DOHH2 (cell line): ENCODE data around the gene GLRA2.

ENCODE experiments used
- H3F3A ChIP-seq: fragments of 200-600 bp; sonication (generic), shearing (Covaris generic); 2 replicates; pipeline ENCODE4 v1.6.0; 2016; ENCODE audit warnings: antibody characterized with exemption, mild to moderate bottlenecking; ENCODE audit not compliant: control insufficient read depth, insufficient read depth
- H3K27ac ChIP-seq: fragments of 200-600 bp; sonication (generic); 2 replicates; pipeline ENCODE4 v1.5.1; 2014; ENCODE audit warnings: low read depth, mild to moderate bottlenecking, low read length, moderate library complexity
- H3K27me3 ChIP-seq: fragments of 200-600 bp; sonication (generic); 2 replicates; pipeline ENCODE4 v1.6.1; 2014; ENCODE audit warnings: mild to moderate bottlenecking, low read length, mixed read lengths; ENCODE audit not compliant: control insufficient read depth
- H3K36me3 ChIP-seq: fragments of 200-600 bp; sonication (generic); 2 replicates; pipeline ENCODE4 v1.6.1; 2014; ENCODE audit warnings: mild to moderate bottlenecking, low read length, moderate library complexity, mixed read lengths; ENCODE audit not compliant: control insufficient read depth
- H3K4me1 ChIP-seq: fragments of 200-600 bp; sonication (generic); 2 replicates; pipeline ENCODE4 v1.6.1; 2014; ENCODE audit warnings: mild to moderate bottlenecking, low read length, mixed read lengths; ENCODE audit not compliant: control insufficient read depth
- H3K4me2 ChIP-seq: fragments of 200-600 bp; sonication (generic); 2 replicates; pipeline ENCODE4 v1.6.0; 2014; ENCODE audit warnings: mild to moderate bottlenecking, low read length, moderate library complexity
- H3K4me3 ChIP-seq: fragments of 200-600 bp; sonication (generic); 2 replicates; pipeline ENCODE4 v1.5.1; 2014; ENCODE audit warnings: mild to moderate bottlenecking, low read length, mixed read lengths
- H3K79me2 ChIP-seq: fragments of 200-600 bp; sonication (generic); 2 replicates; pipeline ENCODE4 v1.6.1; 2014; ENCODE audit warnings: mild to moderate bottlenecking, low read length, mixed read lengths; ENCODE audit not compliant: control insufficient read depth
- H3K9me2 ChIP-seq: fragments of 200-600 bp; sonication (generic); replicated peaks from 2 replicates; pipeline ENCODE4 v1.6.1; 2014; ENCODE audit warnings: mild to moderate bottlenecking, low read length, mixed read lengths; ENCODE audit not compliant: control insufficient read depth
- H3K9me3 ChIP-seq: fragments of 200-600 bp; sonication (generic); 2 replicates; pipeline ENCODE4 v1.6.1; 2014; ENCODE audit warnings: antibody characterized with exemption, low read length, mixed read lengths; ENCODE audit not compliant: control insufficient read depth, insufficient read depth
- H4K20me1 ChIP-seq: fragments of 200-600 bp; sonication (generic); 2 replicates; pipeline ENCODE4 v1.6.0; 2014; ENCODE audit warnings: low read depth, mild to moderate bottlenecking, antibody characterized with exemption, low read length, moderate library complexity; ENCODE audit not compliant: control insufficient read depth, insufficient read depth
- CTCF ChIP-seq: fragments of 200-600 bp; sonication (generic); IDR thresholded peaks from one replicate; pipeline ENCODE4 v1.5.1; 2014; ENCODE audit warnings: antibody characterized with exemption, mild to moderate bottlenecking, low read depth, low read length; ENCODE audit not compliant: poor library complexity, severe bottlenecking
- EZH2phosphoT487 ChIP-seq: fragments of 200-600 bp; sonication (generic); IDR thresholded peaks from 2 replicates; pipeline ENCODE4 v1.6.1; 2017; ENCODE audit warnings: borderline replicate concordance, mild to moderate bottlenecking, antibody characterized with exemption, low read length, moderate library complexity, mixed read lengths

The GLRA2 gene

GRCh38 chrX:14717949-14718348 lies 188.6 kb downstream of the GLRA2 start:
- TF ChIP-seq EZH2phosphoT487: no peak
- TF ChIP-seq CTCF: no peak
- H3K4me2 ChIP-seq: no peak overlapping the region
- H3K27ac ChIP-seq: no peak overlapping the region
- no peaks in the 10 kb centered on the region for H3K79me2 ChIP-seq
- H3K4me3 ChIP-seq: no peak overlapping the region
- H3K36me3 ChIP-seq: no peaks in the 10 kb centered on the region
- no peaks in the 10 kb centered on the region for H3K4me1 ChIP-seq
- H3K27me3 ChIP-seq: no peaks in the 10 kb centered on the region
- no peaks in the 10 kb centered on the region for H3K9me3 ChIP-seq
- no peaks in the 10 kb centered on the region for H3F3A ChIP-seq
- no peaks in the 10 kb centered on the region for H4K20me1 ChIP-seq
- no peaks in the 10 kb centered on the region for H3K9me2 ChIP-seq

GRCh38 chrX:14718403-14718802 lies 189.1 kb downstream of the GLRA2 start:
- Histone ChIP-seq H3K9me3 (no peaks in the 10 kb centered on the region), H3K4me1 (no peaks in the 10 kb centered on the region), H4K20me1 (no peaks in the 10 kb centered on the region), H3F3A (no peaks in the 10 kb centered on the region), H3K27ac (no peak overlapping the region), H3K9me2 (no peaks in the 10 kb centered on the region), H3K36me3 (no peaks in the 10 kb centered on the region), H3K79me2 (no peaks in the 10 kb centered on the region), H3K4me2 (no peak overlapping the region), H3K4me3 (no peak overlapping the region), H3K27me3 (no peaks in the 10 kb centered on the region)
- no peak for TF ChIP-seq EZH2phosphoT487
- TF ChIP-seq CTCF: no peak

GRCh38 chrX:14729058-14729457 lies 199.7 kb downstream of the GLRA2 start:
- no peak overlapping the region for H3K27ac ChIP-seq
- H3K4me1 ChIP-seq: no peaks in the 10 kb centered on the region
- no peaks in the 10 kb centered on the region for H4K20me1 ChIP-seq
- H3K27me3 ChIP-seq: no peaks in the 10 kb centered on the region
- no peaks in the 10 kb centered on the region for H3F3A ChIP-seq
- H3K9me2 ChIP-seq: no peaks in the 10 kb centered on the region
- no peaks in the 10 kb centered on the region for H3K9me3 ChIP-seq
- H3K4me2 ChIP-seq: no peak overlapping the region
- TF ChIP-seq EZH2phosphoT487: no peak
- TF ChIP-seq CTCF: no peak
- H3K36me3 ChIP-seq: no peaks in the 10 kb centered on the region
- no peak overlapping the region for H3K4me3 ChIP-seq
- no peaks in the 10 kb centered on the region for H3K79me2 ChIP-seq

GRCh38 chrX:14738643-14739042 lies 209.3 kb downstream of the GLRA2 start:
- Histone ChIP-seq H4K20me1 (no peaks in the 10 kb centered on the region), H3K79me2 (no peaks in the 10 kb centered on the region), H3K9me2 (no peaks in the 10 kb centered on the region), H3K4me2 (no peak overlapping the region), H3K27ac (no peak overlapping the region), H3K4me3 (no peak overlapping the region), H3K36me3 (no peaks in the 10 kb centered on the region), H3K9me3 (no peaks in the 10 kb centered on the region), H3K27me3 (no peaks in the 10 kb centered on the region), H3F3A (no peaks in the 10 kb centered on the region), H3K4me1 (no peaks in the 10 kb centered on the region)
- TF ChIP-seq EZH2phosphoT487 (no peak), CTCF (no peak)
